ENCODE measurements around the gene HBS1L. TPM values are rescaled to one million over a fixed set of nuclear protein-coding genes. Genes with fewer than 3 reads are reported as not detected.

Gene HBS1L
- total and polyA plus RNA-seq, 10 donors: 12.3 to 66.9 (median 49.7) TPM

GRCh38 chr6:134948142-134948541 is 106.5 kb downstream of the HBS1L start:
- no peak for DNase-seq
- no peak overlapping the region for H3K4me3 ChIP-seq
- TF ChIP-seq POLR2AphosphoS5 (IDR thresholded peaks at IDR 0.05): no peak
- no peak for TF ChIP-seq CTCF (IDR thresholded peaks at IDR 0.05 in 8 of 11, conservative IDR thresholded peaks at IDR 0.05 in 3 of 11)
- no peak for TF ChIP-seq POLR2A (IDR thresholded peaks at IDR 0.05)
- intact Hi-C loops (cut with DNase I; ENCODE audit: low total_unique reads): loop anchor here (10.0 kb wide), 1 partner anchor 823 kb away; no protein-coding TSS in a partner anchor
- no peaks in the 10 kb centered on the region for H3K36me3 ChIP-seq
- H3K27ac ChIP-seq: no peak overlapping the region
- no peaks in the 10 kb centered on the region for H3K4me1 ChIP-seq
- H3K9me3 ChIP-seq: peaks cover 0 to 7% (median 0%) of the 10 kb centered on the region in 8 donors
- no peaks in the 10 kb centered on the region for H3K27me3 ChIP-seq (replicated peaks in 1 of 7)

GRCh38 chr6:134945045-134945444 is 109.6 kb downstream of the HBS1L start:
- intact Hi-C loops (cut with DNase I; ENCODE audit: low total_unique reads): loop anchor here (10.0 kb wide), 1 partner anchor 820 kb away; no protein-coding TSS in a partner anchor
- H3K27me3 ChIP-seq (replicated peaks in 1 of 7): no peaks in the 10 kb centered on the region
- H3K4me1 ChIP-seq: no peaks in the 10 kb centered on the region
- H3K4me3 ChIP-seq: no peak overlapping the region
- H3K9me3 ChIP-seq: peaks cover 0 to 7% (median 0%) of the 10 kb centered on the region in 8 donors
- DNase-seq: no peak
- no peaks in the 10 kb centered on the region for H3K36me3 ChIP-seq
- H3K27ac ChIP-seq: no peak overlapping the region
- TF ChIP-seq POLR2AphosphoS5 (IDR thresholded peaks at IDR 0.05) (no peak), POLR2A (IDR thresholded peaks at IDR 0.05) (no peak), CTCF (IDR thresholded peaks at IDR 0.05 in 8 of 11, conservative IDR thresholded peaks at IDR 0.05 in 3 of 11) (no peak)

GRCh38 chr6:134943522-134944111 is 111.0 kb downstream of the HBS1L start:
- intact Hi-C loops (cut with DNase I; ENCODE audit: low total_unique reads): loop anchor here (5.0 to 10.0 kb wide), 2 partner anchors 786 to 819 kb away; no protein-coding TSS in a partner anchor
- no peaks in the 10 kb centered on the region for H3K27me3 ChIP-seq (replicated peaks in 1 of 7)
- peaks cover 0 to 4% (median 0%) of the 10 kb centered on the region in 6 donors for H3K4me1 ChIP-seq
- H3K4me3 ChIP-seq: no peak overlapping the region
- 91 to 98% (median 96%) methylated on average over 8 to 9 of the region's 9 CpGs for WGBS, 5 donors
- no peak overlapping the region for H3K27ac ChIP-seq
- no peak for TF ChIP-seq POLR2A (IDR thresholded peaks at IDR 0.05)
- no peak for TF ChIP-seq CTCF (IDR thresholded peaks at IDR 0.05 in 8 of 11, conservative IDR thresholded peaks at IDR 0.05 in 3 of 11)
- no peak for TF ChIP-seq POLR2AphosphoS5 (IDR thresholded peaks at IDR 0.05)
- H3K36me3 ChIP-seq: no peaks in the 10 kb centered on the region
- peaks cover 0 to 7% (median 0%) of the 10 kb centered on the region in 8 donors for H3K9me3 ChIP-seq
- DNase-seq: no peak

GRCh38 chr6:134938896-134939295 is 115.7 kb downstream of the HBS1L start:
- H3K4me3 ChIP-seq: no peak overlapping the region
- WGBS, 5 donors: 33 to 43% (median 36%) methylated on average over 5 of the region's 5 CpGs
- no peak for DNase-seq
- H3K27me3 ChIP-seq (replicated peaks in 1 of 7): no peaks in the 10 kb centered on the region
- H3K36me3 ChIP-seq: no peaks in the 10 kb centered on the region
- no peaks in the 10 kb centered on the region for H3K9me3 ChIP-seq
- intact Hi-C loops (cut with DNase I; ENCODE audit: low total_unique reads): no loop called here
- TF ChIP-seq POLR2A (IDR thresholded peaks at IDR 0.05) (no peak), CTCF (IDR thresholded peaks at IDR 0.05 in 8 of 11, conservative IDR thresholded peaks at IDR 0.05 in 3 of 11) (no peak), POLR2AphosphoS5 (IDR thresholded peaks at IDR 0.05) (no peak)
- H3K4me1 ChIP-seq: peaks cover 0 to 4% (median 0%) of the 10 kb centered on the region in 6 donors
- H3K27ac ChIP-seq: no peak overlapping the region
